Stimulated activated naive CD4-positive, alpha-beta T cell treated with Interleukin-2 at 50 U/mL for 16 hours (primary cell): ENCODE data around the gene ITGA3.
A peak's percentile ranks its signal among the peaks of the same experiment; 100 is the strongest.

Experiments
- DNase-seq: peaks from one replicate; lab custom pipeline; 2025; lab: John Stamatoyannopoulos, UW

Gene ITGA3

DNA sequence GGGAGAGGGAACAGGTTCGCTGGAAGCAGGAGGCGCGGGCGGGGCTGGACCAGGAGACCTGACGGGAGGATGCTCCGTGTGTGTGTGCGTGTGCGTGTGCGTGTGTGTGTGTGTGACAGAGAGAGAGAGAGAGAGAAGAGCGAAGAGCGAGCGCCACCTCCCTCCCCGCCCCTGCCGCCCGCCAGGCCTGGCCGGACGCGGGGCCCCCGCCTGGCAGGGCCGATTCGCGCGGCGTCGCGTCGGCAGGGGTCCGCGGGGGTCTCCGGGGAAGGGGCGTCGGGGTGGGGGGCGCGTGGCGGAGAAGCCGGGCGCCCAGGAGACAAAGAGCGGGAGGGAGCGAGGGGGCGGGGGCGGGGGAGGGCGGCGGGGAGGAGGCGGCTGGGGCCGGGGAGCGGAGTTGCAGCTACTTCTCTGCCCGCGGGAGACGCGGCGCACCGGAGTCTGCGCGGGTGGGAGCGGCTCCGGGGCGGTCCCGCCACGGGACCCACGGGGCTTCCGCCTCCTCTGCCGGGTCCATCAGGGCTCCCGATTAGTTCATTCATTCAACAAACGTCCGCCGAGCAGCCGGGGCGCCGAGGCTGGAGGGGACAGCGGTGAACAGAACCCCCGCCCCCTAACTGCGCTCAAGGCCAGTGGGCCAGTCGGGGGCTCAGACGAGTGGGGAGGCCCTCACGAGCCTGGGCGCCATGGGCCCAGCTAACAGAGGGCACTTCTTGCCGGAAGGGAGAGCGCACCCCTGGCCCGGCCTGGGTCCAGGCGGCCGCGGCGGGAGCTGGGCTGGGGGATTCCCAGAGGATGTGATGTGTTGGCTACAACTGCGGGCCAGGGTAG lies 74.0 kb downstream of the ITGA3 start, which contains the start of gene SAMD14:
SAMD14 (minus strand) TSS at position 433 of the 831 bp plus-strand sequence. CDS start 5,201 bp downstream, outside the sequence.
- DNase-seq = peak; percentile 46

DNA sequence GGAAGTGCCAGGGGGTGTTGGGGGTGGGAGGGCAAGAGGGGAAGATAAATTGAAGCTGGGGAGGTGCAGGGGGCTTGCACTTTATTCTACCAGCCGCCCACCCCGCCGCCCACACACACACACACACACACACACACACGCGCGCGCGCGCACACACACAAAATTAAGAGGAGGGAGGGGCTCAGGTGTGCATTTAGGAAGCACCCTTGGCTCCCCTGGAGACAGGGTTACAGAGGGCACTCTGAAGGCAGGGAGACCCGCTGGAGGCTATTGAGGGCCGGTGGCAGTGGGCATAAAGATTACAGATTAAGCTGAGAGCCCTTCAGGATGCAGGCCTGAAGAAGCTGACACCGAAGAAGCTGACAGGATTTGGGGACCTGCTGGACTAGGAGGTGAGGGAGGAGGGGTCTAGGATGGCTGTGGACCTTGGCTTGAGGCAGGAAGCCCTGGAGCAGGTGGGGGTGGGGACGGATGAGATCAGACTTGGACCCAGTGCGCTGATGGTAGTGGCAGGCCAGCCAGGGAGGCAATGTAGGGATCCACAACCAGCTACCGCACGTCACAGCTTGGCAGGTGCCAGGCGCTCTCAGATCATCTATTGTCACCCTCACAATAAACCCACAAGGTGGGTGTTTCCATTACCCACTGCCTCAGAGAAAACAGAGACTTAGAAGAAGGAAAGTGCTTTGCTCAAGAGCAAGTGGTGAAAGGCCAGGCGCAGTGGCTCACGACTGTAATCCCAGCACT lies 74.8 kb downstream of the ITGA3 start:
- DNase-seq = no peak

DNA sequence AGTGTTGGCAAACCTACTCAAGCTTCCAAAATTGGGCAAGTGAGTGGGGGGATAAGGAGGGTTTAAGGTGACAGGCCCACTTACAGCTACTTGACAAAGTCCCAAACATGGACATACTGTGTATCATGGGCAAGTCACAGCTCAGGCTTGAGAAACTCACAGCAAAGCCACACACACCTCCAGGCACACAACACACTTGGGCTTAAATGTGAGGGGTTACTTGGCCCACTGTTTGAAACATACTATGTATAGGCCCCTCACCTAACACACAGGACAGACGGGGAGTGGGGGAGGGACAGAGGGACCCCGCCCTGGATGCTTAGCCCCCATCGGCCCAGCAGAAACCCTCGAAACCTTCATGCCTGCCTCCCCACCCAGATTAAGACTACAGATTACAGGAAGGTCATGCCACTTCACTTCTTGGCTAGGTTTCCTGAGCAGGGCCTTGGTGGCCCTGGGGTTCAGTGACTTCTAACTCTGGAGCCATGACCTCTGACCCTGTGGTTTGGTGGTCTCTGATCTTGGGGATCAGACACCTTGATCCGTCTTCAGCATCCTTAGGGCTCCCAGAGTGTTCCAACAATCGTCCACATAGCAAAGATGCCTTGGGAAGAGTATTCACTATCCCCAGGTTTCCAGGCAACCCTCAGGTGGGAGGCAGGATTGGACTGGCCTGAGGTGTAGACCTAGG lies 76.3 kb downstream of the ITGA3 start:
- no peak for DNase-seq

DNA sequence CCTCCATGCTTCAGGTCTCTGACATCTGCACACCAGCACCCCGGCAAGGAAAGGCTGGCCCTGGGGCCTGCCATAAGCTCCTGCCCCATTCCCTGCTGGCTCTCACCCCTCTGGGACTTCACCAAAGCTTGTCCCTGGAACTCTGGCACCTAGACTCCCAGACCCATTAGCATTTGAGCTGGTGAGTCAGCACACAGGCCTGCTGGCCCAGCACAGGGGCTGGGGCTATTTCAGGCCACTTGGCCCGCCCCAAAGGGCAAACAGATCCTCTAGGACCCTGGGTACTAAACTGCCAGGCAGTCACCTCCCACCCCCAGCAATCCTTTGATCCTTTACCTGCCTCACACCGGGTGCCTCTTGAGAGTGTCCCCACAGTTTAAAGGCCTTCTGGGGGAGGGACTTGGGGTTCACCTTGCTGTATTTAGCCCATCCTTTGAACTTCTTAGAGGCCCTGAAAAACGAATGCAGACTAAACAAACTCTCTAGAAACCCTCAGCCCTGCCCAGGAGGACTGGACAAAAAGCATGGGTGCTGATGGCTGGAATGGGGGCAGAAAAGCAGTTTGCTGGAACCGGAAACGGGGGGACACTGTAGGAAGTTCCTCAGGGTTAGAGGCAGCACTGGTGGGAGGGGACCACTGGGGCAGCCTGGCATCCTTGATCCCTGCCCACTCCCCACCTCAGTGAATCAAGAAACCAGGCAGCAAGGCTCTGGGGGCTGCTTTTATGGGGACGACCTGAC lies 77.3 kb downstream of the ITGA3 start:
- DNase-seq = no peak

DNA sequence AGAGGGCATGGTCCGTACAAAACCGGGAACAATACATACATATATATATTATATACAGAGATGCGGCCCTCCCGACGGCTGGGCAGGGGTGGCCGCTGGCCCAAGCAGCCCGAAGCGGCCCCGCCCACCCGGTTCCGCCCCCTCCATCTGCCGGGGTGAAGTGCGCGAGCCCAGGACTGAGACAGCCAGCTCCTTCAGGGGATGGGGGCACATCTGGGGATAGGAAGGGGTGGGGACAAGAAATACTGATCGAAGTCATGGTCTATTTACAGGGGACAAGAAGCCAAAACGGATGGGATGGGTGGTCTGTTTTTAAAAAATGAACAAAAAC lies 77.8 kb downstream of the ITGA3 start:
- no peak for DNase-seq

DNA sequence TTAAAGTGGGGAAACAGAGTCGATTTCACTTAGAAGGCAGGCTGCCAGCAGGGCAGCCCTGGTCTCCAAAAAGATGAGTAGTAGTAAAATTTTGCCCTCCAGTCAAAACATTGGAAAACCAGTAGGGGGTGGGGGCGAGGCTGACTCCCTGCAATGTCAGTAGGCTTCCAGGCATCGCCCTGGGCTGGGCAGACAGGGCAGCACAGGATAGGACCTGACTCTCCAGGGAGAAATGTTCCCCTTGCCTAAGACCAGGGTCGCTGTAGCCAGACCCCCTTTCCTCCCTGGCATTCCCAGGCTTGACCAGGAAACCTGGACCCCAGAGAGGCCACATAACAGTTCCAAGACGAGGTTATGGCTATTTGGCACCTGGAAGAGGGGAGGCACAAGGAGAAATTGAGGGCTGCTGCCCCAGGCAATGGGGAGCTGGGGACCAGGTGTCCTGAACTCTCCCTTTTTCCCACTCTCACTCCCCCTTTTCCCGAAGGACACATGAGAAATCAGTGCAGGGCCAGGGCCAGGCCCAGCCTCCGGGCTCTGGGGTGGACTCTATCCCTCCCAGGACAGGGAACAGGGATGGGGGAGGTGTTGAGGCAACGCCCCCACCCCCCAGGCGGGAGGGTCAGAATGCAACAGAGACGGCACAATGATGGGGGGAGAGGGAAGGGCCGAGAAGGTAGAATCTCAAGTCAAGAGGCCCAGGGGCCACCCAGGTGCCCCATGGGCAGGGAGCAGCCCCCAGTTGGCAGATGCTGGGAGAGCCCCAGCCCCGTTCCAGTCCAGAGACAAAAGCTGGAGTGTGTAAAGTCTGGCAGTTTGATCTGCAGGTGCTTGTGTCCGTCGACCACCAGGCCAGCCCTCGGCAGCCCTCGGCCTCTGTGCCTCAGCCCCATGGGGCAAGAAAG lies 78.5 kb downstream of the ITGA3 start:
- no peak for DNase-seq

DNA sequence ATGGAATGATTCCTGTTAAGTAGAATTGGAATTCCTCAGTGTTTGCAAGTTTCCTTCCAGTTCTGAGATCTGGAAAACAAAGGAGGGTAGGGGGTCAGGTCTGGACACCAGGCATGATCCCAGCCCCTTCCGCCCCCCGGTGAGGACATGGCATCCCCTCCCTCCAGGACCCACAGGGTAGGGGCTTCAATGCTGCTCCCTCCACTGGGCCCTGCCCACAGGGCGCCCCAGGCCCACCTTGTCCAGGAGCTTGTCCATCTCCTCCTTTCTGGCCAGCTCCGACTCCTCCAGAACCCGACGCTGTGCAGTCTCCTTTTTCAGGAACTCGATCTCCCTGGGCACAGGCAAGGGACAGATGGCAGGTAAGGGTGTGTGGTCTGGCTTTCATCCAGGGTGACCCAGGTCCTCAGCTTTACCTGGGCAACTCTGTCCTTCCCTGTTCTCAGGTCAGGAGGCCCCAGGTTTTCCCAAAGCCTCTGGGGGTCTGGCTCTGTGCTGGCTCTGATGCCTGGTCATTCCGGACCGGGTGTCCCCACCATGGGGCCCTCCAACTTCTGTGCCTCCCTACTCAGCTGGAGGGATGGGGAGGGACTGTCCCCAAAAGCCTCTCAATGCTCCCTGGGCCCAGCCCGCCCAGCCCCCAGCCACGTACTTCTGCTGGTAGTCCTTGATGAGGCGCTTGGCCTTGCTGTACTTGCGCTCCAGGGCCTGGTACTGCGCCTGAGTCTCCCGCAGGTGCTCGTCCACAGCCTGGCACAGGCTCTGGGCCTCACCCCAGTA lies 79.6 kb downstream of the ITGA3 start:
- no peak for DNase-seq

DNA sequence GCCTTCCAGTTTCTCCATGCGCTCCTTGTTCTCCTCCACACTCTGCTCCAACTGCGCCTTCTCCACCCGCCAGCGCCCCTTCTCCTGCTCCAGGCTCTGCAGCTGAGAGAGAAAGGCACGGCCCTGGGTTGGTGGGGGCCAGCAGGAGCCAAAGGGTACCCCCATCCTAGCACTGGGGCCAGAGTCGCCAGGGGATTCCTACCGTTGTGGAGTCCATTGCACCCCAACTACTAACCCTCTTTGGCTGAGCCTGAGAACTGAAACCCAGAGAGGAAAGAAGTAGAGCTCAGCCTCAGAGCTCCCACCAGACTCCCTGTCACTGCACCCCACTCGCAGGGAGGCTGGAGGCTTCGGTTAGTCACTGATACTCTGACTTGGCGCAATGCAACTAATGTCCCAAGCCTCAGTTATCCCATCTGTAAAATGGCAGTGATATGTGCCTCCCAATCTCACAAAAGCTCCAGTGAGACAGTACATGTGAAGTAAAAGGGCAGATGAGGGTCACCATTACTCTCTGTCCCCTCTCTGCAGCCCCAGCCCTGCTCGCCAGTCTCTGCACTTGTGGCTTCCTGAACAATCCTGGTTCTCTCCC lies 80.3 kb downstream of the ITGA3 start:
- DNase-seq = no peak

DNA sequence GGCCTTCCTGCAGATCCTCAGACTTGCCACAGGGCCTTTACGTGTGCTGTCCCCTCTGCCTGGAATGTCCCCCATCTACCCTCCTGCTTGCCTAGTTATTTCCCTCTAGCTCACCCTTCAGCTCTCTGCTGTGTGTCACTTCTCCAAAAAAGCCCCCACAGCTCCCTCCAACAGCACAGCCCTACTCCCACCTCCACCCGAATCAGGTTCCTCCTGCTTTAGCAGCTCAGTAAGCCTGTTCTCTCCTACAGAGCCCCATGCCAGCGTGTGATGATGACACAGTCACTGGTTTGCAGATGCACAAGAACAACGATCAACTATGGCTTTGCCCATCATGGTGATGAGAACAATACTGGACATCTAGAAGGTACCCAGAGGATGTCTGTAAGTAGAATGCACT lies 81.1 kb downstream of the ITGA3 start:
- no peak for DNase-seq

DNA sequence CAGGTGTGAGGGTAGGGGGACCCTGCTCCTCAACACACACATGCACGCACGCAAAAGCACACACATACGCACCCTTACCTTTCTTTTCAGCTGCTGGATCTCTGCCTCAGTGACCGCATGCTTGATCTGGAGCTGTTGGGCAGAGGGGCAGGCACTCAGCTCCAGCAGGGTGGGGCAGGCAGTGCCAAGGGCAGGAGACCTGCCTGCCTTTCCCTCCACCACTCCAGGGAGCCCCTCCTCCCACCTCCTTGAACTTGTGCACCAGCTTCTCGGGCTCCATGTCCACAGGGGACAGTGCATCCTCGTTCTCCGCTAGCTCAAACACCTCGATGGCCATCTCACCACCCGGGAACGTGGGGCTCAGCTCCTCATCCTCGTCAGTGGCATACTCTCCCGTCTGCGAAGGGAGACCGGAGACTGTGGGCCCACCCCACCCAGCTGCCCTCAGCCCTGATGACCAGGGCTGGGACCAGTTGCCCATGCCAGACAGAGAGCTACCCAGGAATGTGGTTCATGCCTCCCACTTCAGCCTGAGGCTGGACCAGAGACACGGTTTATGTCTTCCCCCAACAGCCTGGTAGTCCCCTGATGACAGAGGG lies 83.4 kb downstream of the ITGA3 start:
- no peak for DNase-seq
